ENCODE results near the gene BIN2. TPM values are rescaled to one million over a fixed set of nuclear protein-coding genes. Genes with fewer than 3 reads are reported as not detected.

The BIN2 gene
- total and polyA plus RNA-seq, 2 experiments from 2014 or later = not detected

- DNase-seq (ENCODE audit: low spot score) (no peak), ATAC-seq (no peak)
- no peak for TF ChIP-seq NANOG (IDR thresholded peaks at IDR 0.05; ENCODE audit: borderline replicate concordance)
- no peak for TF ChIP-seq CREB1 (CRISPR knock-in tag; IDR thresholded peaks at IDR 0.05; ENCODE audit: low read depth)
- no peak for TF ChIP-seq EZH2 (IDR thresholded peaks at IDR 0.05; ENCODE audit: low read depth, unreplicated experiment)
- no peak for TF ChIP-seq STAT1 (IDR thresholded peaks at IDR 0.05; ENCODE audit: unreplicated experiment)
- no peak for TF ChIP-seq ETS1 (IDR thresholded peaks at IDR 0.05)
- no peak for TF ChIP-seq REST (IDR thresholded peaks at IDR 0.05; ENCODE audit: unreplicated experiment)
- no peak for TF ChIP-seq JUNB (IDR thresholded peaks at IDR 0.05; ENCODE audit: unreplicated experiment)
- TF ChIP-seq ZNF331 (CRISPR knock-in tag; IDR thresholded peaks at IDR 0.05; ENCODE audit: low read depth) = no peak
- TF ChIP-seq ZNF114 (CRISPR knock-in tag; IDR thresholded peaks at IDR 0.05) = no peak
- TF ChIP-seq POLR2AphosphoS5 (IDR thresholded peaks at IDR 0.05; ENCODE audit: low read depth) = no peak
- TF ChIP-seq CTCF (conservative IDR thresholded peaks at IDR 0.05; ENCODE audit: low read depth in 2 of 2) = no peak
- TF ChIP-seq ZNF462 (CRISPR knock-in tag; IDR thresholded peaks at IDR 0.05) = no peak
- Mint-ChIP-seq H3K27me3 (ENCODE audit: insufficient read depth, low read depth, poor library complexity) (peaks cover 10% of the 10 kb centered on the region), H3K4me1 (peaks cover 13% of the 10 kb centered on the region), H3K4me3 (no peak overlapping the region), H3K9me3 (no peaks in the 10 kb centered on the region; the same call in 2 of the 3 replicates), H3K27ac (no peak overlapping the region), H3K36me3 (ENCODE audit: low read depth) (no peaks in the 10 kb centered on the region; the same call in 2 of the 3 replicates)
- Histone ChIP-seq H3K4me1 (ENCODE audit: insufficient read depth) (no peaks in the 10 kb centered on the region), H3F3A (replicated peaks; ENCODE audit: low read depth) (no peaks in the 10 kb centered on the region), H3K9me2 (ENCODE audit: insufficient read depth) (no peaks in the 10 kb centered on the region), H3K4me2 (no peak overlapping the region), H3K4me3 (no peak overlapping the region), H2AFZ (no peak overlapping the region), H3K36me3 (ENCODE audit: insufficient read depth) (0 out of 2 replicates have a peak, but pooled peaks cover 3% of the 10 kb centered on the region), H3K27me3 (ENCODE audit: insufficient read depth) (no peaks in the 10 kb centered on the region), H3K27ac (ENCODE audit: low read depth) (no peak overlapping the region), H3K79me2 (replicated peaks; ENCODE audit: insufficient read depth) (no peaks in the 10 kb centered on the region), H4K20me1 (replicated peaks; ENCODE audit: insufficient read depth) (no peaks in the 10 kb centered on the region)
These were observed 59.0 kb downstream of the BIN2 start for GRCh38 chr12:51265024-51265423.

All from GM23338 (cell line).